WI38 (cell line): Measurements from ENCODE around the gene TTLL5.

Source experiments
- H3K4me3 ChIP-seq: 2 replicates; pipeline ENCODE4 v1.5.1; 2011; ENCODE audit warnings: low read depth, mild to moderate bottlenecking, control low read depth, low read length
- TF ChIP-seq, protein P1 (sequence below): IDR thresholded peaks from 2 replicates; pipeline ENCODE4 v1.5.1; 2012; ENCODE audit warnings: low read depth, mild to moderate bottlenecking, control low read depth, low read length

The TTLL5 gene

DNA sequence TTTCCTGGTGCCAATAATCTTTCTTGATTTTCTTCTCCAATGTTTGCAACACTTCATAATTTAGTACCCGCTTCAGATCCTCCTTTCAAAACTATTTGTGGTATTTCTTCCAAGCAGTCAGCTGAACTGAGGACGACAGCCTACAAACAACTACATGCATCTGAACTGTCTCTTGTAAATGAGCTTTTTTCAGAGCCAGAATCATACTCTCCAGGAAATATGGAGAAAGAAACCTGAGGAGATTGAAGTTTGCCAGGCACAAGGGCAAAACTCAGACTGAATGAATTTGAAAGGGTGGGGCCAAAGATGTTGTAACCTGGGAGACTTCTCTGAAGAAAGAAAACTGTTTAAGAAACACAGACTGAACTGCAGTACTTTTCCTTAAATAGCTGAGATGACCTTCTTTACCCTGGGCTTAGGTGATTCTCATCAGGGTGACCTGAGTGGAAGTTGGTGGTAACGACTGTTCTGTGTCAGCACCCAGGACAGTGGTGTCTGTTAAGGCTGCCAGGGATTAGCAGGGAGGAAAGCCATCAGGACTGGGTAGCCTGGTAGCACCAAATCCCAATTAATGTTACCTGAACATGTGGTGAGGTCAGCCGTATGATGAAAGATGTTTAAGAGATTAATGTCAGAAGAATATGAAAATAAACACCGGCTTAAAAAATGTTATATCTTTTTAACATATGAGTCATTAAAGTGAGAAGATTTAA is 225.7 kb downstream of the TTLL5 start:
- no peak overlapping the region for H3K4me3 ChIP-seq
- TF ChIP-seq, protein P1, sequence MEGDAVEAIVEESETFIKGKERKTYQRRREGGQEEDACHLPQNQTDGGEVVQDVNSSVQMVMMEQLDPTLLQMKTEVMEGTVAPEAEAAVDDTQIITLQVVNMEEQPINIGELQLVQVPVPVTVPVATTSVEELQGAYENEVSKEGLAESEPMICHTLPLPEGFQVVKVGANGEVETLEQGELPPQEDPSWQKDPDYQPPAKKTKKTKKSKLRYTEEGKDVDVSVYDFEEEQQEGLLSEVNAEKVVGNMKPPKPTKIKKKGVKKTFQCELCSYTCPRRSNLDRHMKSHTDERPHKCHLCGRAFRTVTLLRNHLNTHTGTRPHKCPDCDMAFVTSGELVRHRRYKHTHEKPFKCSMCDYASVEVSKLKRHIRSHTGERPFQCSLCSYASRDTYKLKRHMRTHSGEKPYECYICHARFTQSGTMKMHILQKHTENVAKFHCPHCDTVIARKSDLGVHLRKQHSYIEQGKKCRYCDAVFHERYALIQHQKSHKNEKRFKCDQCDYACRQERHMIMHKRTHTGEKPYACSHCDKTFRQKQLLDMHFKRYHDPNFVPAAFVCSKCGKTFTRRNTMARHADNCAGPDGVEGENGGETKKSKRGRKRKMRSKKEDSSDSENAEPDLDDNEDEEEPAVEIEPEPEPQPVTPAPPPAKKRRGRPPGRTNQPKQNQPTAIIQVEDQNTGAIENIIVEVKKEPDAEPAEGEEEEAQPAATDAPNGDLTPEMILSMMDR = no peak

DNA sequence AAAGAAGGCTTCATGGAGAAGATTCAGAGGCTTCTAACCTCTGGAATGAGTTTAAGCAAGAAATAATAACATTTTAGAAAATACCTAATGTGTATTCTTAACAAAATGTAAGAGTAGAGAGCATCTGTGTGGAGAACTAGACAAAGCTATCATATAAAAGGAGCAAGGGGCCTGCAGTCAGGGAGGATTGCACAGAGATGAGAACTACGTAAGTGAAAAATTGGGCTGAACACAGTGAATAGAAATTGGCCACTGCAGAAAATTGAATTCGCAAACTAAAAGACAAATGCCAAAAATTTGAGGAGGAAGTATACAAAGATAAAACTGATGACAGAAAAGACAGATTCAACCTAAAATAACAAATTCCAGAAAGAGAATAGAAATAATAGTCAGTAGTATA is 227.9 kb downstream of the TTLL5 start:
- TF ChIP-seq, protein P1 = no peak
- no peak overlapping the region for H3K4me3 ChIP-seq

DNA sequence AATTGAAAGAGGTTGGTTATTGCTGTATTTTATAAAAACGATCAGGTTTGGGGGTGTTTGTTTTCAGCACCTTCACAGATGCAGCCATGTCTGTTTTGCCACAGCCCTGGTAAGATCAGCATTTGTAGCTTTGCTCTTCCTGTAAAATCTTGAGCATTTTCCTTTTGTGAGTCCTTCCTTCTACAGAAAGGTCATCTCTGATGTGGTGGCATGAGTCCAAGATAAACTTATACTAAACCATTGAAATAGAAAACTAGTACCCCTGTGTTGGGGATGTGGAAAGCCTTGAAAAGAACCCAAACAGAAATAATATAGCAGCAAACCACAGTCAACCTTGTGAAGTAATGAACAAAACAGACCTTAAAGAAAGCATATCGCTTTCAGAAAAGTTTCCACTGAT is 235.3 kb downstream of the TTLL5 start:
- TF ChIP-seq, protein P1 = no peak

DNA sequence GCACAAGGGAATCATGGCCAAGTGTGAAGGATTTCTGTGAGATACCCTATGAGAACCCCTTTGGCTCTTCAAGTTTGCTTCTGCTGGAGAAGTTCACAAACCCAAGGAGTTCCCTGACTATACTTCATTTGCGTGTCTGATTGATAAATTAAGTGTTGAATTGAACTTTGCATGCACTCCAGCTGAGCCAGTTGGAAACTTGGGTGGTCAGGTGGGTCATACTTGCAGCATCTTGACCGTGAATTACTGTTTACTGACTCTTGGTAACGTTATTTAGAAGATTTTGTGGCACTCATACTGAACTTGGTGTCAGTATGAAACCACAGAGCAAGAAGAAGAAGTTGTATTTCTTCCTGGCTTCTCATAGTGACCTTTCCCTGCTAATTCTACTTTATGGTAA is 243.3 kb downstream of the TTLL5 start:
- TF ChIP-seq, protein P1 = no peak

More for the DNA sequence above, 235.3 kb downstream of the TTLL5 start:
- H3K4me3 ChIP-seq = no peak overlapping the region

DNA sequence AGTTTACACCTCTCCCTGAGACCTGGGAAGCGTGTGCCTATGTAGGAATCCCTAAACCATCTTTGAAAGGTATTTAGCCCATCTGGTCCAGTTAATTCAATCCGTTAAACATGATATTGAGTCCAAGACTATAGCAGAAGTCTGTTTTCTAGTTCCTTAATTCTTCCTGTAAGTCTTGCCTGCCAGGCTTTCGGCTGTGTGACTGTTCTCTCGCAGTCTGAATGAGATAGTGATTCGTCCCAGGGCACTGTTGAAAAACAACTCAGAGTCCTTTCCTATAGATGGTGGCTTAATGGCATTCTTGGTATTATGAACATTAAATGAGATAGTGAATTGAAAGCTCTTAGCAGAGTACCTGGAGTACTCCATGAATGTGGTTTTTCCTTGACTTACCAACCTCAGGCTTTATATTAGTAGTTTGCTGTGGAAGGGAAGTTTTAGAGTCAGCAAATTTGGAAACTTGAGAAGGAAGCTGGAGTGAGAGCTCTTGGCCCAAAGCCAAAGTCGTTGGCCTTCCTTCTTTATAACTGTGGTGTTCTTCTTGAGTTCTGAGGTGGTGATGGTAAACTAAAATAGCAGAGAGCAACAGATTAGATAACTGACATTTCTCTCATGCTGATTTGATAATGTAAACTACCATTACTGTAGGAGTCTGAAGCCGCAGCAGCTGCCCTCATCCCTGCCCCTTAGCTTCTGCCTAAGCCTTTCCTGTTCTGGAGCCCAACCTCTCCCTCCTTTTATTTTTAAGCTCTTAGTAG is 244.3 kb downstream of the TTLL5 start:
- TF ChIP-seq, protein P1 = no peak
- H3K4me3 ChIP-seq = no peak overlapping the region

More for the DNA sequence above, 243.3 kb downstream of the TTLL5 start:
- no peak overlapping the region for H3K4me3 ChIP-seq

DNA sequence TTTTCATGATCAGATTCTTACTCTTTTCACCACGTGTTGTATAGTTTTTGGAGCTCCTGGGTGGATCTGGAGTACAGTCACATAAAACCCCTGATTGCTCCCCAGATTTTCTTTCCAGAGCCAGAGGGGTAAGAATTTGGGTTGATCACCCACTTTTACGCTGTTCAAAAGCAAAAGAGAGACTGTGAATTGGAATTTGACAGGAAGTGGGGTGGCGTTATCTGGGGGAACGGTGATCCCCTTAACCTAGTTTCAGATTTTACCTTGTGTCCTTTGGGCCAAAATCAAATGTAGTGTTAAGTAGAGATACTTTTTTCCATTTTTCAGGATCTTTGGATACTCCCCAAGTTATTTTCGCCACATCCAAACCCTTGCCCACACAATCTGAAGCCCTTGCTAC is 245.2 kb downstream of the TTLL5 start:
- no peak overlapping the region for H3K4me3 ChIP-seq
- TF ChIP-seq, protein P1 = no peak

DNA sequence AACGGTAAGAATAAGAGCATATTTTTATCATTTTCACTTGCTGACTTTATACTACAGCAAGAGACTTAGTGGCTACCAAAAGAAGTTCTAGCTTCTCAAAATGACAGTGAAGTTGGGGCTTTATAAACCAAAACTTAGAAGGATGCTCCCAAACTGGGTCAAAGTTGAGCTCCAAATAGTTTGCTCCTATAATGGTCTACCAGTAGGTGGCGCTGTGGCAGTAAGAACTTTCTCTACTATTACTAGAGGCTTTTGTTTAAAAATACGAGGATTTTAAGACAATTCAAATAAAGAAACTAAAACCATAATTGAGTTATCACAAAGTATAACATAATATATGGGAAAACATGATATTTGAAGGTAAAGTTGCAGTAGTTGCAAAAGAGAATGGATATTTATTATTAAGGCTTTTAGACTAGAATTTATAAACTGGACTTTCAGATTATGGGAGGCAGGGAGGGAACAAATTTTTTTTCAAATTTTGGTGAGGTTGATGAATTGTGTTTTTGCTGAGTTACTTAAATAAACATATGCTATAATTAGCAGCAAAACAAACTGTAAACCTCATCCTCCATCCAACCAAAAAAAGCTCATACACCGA is 245.7 kb downstream of the TTLL5 start:
- TF ChIP-seq, protein P1 = peak; percentile 62
- no peak overlapping the region for H3K4me3 ChIP-seq
